Coronary artery (tissue), 2 donors: Measurements from ENCODE around the gene DOCK3.

ENCODE experiments used
- DNase-seq: peaks from one replicate; pipeline ENCODE4 v3.0.0-alpha.2; 2017; ENCODE audit warnings: low spot score
- H3K27ac ChIP-seq, 2 donors: fragments of 200-600 bp; sonication (generic); one replicate each; pipeline ENCODE4 v1.5.1; 2016 to 2019
- H3K4me3 ChIP-seq: fragments of 200-600 bp; sonication (generic); 2 replicates; pipeline ENCODE4 v1.5.1; 2016; ENCODE audit warnings: mild to moderate bottlenecking, moderate library complexity
- CTCF ChIP-seq: fragments of 200-600 bp; sonication (generic); IDR thresholded peaks from one replicate; pipeline ENCODE4 v1.5.1; 2019; ENCODE audit warnings: antibody characterized with exemption

DOCK3 gene

GRCh38 chr3:51216291-51216690 lies 541.6 kb downstream of the DOCK3 start:
- no peak overlapping the region for H3K4me3 ChIP-seq
- no peak for DNase-seq
- H3K27ac ChIP-seq, result no peak overlapping the region
- TF ChIP-seq CTCF, result no peak

DNA sequence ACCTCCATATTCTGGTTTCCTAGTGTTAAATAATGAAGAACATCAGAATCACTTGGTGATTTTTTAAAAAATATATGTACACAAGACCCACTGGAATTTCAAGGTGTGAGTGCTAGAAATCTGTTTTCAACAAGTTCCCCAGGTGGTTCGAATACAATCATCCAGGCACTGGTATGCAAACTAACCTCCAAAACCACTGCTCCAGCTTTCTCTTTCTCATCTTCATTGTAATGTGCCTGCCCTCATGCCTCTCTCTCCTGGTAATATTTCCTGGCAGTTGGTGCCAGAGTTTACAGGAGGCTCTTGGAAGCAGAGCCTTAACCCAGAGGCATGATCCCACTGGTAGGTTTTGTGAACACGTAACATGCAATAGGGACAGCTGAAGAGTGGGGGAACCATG lies 547.2 kb downstream of the DOCK3 start:
- no peak for TF ChIP-seq CTCF
- Histone ChIP-seq H3K27ac (no peak overlapping the region), H3K4me3 (no peak overlapping the region)
- no peak for DNase-seq

DNA sequence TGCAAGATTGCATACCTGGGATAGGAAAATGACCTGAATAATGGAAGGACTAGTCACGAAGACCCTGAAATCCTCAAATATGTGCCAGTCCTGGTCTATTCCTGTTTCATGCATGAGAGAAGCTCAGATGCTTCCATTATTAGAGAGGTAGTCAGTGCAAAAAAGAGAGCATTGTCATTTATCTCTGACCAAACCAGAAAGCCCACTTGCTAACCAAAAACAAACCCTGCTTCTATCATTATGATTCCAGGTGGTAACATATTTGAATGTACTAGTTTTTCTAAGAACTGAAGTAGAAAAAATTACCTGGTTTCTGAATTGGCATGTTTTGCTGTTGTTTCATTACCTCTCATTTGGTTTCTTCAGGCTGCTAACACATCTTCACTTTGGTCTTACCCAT lies 549.6 kb downstream of the DOCK3 start:
- TF ChIP-seq CTCF, result no peak
- no peak for DNase-seq
- no peak overlapping the region for H3K27ac ChIP-seq
- no peak overlapping the region for H3K4me3 ChIP-seq

GRCh38 chr3:51224843-51225242 lies 550.1 kb downstream of the DOCK3 start:
- no peak for DNase-seq
- H3K4me3 ChIP-seq, result no peak overlapping the region
- no peak overlapping the region for H3K27ac ChIP-seq
- no peak for TF ChIP-seq CTCF

GRCh38 chr3:51242939-51243338 lies 568.2 kb downstream of the DOCK3 start:
- no peak for TF ChIP-seq CTCF

DNA sequence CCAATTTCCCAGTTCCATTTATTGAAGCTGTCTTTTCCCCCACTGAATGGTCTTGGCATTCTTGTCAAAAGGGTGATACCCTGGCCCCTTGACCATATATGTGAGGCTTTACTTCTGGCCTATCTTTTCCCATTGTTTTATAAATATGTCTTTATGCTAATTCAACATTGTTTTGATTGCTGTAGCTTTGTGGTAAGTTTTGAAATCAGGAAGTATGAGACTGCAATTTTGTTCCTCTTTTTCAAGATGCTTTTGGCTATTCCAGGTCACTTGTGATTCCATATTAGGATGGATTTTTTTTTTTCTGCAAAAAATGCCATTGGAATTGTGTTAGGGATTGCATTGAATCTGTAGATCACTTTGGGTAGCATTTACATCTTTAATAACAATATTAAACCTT lies 569.2 kb downstream of the DOCK3 start:
- Histone ChIP-seq H3K27ac (no peak overlapping the region), H3K4me3 (no peak overlapping the region)
- DNase-seq, result no peak
- TF ChIP-seq CTCF, result no peak

More at GRCh38 chr3:51242939-51243338, 568.2 kb downstream of the DOCK3 start:
- no peak overlapping the region for H3K4me3 ChIP-seq
- DNase-seq, result no peak
- H3K27ac ChIP-seq, result no peak overlapping the region

GRCh38 chr3:51245867-51246266 lies 571.1 kb downstream of the DOCK3 start:
- Histone ChIP-seq H3K4me3 (no peak overlapping the region), H3K27ac (no peak overlapping the region)
- DNase-seq, result no peak
- no peak for TF ChIP-seq CTCF
